ENCODE results near the gene SSH3.

DNA sequence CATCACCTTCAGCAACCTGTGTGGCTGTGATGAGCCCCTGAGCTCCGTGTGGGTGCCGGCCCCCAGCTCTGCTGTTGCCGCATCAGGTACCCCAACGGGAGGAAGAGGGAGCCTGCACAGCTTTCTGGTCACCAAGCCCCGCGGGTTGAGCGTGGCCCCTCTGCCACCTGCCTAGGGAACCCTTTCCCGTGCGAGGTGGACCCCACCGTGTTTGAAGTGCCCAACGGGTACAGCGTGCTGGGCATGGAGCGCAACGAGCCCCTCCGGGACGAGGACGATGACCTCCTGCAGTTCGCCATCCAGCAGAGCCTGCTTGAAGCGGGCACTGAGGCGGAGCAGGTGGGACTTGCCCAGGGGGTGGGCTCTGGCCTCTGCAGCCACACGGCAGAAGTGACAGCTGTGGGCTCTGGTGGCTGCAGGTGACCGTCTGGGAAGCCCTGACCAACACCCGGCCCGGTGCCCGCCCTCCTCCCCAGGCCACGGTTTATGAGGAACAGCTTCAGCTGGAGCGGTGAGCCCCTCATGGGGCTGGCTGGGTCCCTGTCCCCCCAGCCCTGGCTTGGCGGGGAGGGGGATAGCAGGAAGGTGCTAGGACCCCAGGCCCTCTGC lies 1.9 kb upstream of the SSH3 start:
- TF ChIP-seq, protein P1, sequence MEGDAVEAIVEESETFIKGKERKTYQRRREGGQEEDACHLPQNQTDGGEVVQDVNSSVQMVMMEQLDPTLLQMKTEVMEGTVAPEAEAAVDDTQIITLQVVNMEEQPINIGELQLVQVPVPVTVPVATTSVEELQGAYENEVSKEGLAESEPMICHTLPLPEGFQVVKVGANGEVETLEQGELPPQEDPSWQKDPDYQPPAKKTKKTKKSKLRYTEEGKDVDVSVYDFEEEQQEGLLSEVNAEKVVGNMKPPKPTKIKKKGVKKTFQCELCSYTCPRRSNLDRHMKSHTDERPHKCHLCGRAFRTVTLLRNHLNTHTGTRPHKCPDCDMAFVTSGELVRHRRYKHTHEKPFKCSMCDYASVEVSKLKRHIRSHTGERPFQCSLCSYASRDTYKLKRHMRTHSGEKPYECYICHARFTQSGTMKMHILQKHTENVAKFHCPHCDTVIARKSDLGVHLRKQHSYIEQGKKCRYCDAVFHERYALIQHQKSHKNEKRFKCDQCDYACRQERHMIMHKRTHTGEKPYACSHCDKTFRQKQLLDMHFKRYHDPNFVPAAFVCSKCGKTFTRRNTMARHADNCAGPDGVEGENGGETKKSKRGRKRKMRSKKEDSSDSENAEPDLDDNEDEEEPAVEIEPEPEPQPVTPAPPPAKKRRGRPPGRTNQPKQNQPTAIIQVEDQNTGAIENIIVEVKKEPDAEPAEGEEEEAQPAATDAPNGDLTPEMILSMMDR (IDR thresholded peaks at IDR 0.05), result no peak
- no peak for TF ChIP-seq POLR2AphosphoS5 (IDR thresholded peaks at IDR 0.05)
